ENCODE data around the gene CHAF1A. TPM values are rescaled to one million over a fixed set of nuclear protein-coding genes. Genes with fewer than 3 reads are reported as not detected.

Gene CHAF1A
- polyA plus RNA-seq, 1 donor: 33.5 TPM

DNA sequence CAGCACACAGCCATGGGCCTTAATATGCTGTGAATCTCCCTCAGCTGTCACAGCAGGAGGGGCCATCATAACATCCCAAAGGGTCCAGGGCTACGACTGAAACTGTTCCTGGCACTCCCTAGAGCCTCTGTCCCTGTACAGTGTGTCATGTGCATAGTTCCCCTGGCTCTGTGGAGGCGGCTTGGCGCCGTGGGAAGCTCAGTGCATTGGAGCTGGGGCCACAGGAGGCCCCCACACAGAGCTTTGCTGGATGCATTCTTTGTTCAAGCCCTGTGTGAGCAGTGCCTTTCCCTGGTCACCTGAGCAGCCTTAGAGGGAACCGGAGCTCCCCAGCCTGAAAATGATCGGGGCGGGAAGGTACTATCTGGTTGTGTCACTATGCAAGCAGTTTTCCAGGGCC is 33.8 kb downstream of the CHAF1A start:
- DNase-seq: no peak

DNA sequence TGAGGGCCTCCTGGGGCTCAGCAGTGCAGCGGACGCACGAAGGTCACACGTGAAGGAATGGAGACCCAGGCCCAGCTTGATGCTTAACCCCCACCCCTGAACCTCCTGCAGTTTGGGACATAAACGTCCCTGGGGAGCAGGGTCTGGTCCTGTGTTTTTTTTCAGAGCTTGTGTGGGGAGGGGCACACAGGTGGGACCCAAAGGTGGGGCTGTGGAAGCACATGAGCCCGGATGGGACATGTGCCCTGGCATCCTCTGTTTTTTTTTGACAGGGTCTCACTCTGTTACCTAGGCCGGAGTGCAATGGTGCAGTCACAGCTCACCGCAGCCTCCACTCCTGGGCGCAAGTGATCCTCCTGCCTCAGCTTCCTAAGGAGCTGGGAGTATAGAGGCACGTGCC is 34.7 kb downstream of the CHAF1A start:
- no peak for DNase-seq

DNA sequence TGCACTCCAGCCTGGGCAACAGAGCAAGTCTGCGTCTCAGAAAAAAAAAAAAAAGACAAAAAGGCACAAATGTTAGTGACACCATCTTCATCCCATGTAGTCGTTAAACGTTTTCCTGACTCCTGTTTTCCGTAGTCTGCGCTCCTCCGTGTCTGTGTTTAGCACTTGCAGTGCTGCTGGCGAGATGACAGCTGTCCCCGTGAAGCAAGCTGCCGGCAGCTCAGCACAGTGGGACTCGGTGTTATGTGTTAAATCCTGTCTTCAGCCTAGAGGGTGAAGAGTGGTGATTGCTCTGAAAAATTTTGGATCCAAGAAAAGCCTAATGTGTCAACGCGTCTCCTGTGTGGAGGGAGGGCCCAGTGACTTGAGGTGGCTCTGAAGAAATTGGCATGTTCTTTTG is 36.8 kb downstream of the CHAF1A start:
- no peak for DNase-seq

DNA sequence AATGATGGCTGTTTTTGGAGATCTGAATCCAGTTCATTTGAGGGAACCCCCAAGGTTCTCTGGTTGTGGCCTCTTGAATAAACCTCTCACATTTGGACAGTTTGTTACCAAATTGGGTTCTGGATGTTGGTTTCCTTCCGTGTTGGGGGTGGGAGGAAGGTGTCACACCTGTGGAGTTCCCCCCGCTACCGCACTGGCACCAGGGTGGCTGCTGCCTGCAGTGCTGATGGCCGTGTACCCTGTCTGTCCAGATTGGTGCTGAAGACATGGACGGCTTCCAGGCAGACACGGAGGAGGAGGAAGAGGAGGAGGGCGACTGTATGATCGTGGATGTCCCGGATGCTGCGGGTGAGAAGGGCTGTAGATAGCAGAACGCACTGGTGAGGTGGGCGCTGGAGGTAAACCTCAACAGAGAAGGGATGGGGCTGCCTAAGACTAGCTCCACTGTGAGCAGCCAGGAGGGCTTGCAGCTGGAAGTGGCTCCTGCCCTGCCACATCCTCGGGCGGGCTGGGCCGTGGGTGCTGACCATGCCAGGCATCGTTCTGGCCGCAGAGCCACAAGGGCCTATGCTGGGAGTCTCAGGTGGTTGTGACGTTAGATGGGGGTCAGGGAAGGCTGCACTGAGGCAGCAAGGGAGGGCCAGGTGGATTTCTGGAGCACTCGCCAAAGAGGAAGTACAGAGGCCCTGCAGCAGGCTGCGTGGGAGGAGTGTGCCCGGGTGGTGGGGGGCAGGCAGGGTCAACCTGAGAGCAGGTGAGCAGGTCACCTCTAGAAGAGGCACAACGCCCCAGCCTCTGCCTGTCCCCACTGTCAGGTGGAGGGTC is 39.8 kb downstream of the CHAF1A start:
- no peak for DNase-seq

DNA sequence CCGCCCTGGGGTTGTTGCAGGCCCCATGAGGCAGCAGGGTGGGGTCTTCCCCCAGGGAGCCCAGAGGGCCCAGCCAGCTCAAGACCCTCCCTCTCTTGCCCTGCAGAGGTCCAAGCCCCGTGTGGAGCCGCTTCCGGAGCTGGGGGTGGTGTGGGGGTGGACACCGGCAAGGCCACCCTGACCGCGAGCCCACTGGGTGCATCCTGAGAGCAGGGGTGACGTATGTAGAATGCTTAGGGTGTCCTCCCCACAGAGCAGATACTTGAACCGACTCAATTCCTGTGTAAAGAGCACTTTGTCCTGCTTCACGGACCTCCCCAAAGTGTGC is 40.3 kb downstream of the CHAF1A start:
- no peak for DNase-seq

DNA sequence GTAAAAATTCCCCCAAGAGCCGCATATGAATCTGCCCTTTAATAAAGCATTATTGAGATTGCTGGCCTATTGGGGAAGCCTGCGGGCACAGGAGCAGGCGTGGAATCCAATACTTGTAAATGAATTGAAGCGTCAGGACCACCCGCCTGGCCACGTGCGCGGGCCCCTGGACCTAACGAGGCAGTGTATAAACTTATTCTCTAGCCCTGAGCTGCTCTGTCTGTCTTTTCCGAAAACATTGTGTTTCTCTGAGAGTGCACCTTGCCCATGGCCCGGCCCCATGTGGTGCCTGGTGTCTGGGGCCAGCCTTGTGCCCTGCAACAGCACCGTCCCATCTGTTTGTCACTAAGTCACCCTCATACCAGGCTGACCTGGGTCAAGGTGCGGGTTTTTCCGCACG is 40.7 kb downstream of the CHAF1A start:
- no peak for DNase-seq

DNA sequence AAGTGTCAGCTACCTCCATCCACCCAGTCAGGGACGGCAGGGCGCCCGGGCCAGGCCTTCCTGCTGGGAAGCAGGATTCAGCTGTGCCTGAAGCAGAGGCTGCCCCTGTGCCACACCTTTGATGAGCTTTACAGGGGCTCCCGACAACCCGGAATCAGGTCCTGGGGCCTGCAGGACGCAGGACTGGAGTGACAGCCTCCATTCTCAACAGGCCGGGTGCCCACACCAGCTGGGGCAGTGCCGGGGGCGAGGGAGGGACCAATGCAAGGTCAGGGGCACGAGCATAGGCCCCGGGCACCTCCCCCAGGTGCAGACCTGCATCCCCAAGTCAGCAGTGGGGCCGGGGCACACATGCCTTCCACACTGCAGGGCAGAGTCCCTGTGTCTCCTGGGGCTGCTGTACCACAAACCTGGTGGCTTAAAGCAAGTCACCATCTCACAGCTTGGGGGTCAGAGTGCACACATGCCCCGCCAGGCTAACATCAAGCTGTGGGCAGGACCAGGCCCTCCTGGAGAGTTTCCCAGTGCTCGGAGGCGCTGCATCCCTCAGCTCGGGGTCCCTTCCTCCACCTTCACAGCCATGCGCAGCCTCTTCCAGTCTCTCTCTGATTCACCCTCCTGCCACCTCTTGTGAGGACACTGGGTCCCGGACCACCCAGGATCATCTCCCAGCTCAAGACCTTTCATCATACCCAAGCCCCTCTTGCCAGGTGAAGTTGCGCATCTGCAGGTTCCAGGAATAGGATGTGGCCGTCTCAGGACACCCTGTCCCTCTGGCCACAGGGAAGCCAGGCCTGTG is 41.7 kb downstream of the CHAF1A start:
- no peak for DNase-seq

DNA sequence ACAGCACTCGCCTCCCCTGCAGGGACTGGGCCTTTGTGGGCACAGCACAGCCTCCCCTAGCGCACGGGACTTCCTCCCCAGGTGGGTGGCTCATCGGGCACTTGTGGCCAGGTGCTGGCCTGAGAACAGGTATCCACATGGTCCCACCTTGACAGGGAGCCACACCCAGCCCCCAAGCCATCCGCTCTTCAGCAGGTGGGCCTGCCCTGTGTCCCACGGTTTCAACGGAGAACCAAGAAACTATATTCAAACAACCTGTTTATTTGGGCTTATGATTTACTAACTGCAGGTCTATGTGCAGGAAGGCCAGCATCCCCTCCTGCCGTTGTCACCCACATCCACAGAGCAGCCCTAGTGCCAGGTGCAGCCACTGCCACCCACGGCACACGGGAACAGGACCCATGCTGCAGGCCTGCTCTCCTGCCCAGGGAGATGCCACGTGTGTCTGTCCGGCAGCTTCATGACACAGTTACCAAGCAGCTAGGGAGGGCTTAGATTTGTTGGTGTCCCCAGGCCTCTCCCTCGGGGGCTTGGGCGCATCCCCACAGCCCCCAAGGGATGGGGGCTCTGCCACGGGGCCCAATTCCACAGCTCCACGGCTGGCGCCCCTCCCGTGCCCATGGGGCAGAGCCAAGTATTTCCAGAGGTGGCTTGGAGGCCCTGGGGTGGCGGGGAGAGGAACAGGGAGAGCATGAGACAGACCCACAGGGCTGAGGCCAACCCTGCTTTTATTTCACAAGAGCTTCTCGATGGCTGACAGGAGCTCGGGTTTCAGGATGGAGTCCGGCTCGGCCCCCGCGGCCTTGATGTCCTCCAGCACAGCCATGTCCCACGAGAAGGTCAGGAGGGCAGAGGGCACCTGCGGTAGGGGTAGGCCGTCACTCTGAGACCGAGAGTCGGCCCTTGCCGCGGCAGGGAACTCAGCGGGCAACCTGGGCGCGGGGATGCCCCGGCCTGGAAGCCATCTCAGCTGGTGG is 42.6 kb downstream of the CHAF1A start:
- no peak for DNase-seq

DNA sequence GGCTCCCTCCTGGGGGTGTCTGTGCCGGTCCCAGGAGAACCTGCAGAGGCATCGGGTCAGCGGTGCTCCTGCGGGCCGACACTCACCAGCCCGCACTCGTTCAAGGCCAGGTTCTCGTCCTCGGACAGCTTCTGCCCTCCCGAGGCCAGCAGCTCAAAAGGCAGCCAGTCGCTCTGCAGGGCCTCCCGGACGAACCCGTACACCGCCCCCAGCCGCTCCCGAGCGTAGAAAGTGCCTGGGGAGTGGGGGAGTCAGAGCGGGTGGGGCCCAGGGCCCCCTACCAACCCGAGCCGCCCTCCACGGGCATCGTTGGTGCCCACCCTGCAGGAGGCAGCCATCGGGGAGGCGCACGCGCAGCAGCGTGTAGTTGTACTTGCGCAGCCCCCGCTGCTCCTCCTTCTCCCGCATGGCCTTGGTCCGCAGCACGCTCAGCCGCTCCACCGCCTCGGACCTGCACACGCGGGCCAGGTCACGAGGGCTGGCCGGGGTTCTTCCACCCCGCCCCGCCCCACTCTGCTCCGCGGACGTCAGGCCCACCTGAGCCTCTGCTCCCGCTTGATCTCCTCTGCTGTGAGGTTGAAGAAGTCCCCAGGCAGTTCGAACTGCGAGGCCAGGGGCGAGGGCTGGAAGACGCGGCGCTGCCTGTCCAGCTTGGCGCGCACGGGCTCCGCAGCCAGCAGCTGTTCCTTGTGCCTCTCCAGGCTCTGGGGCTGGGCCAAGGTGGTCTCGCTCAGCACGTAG is 43.7 kb downstream of the CHAF1A start:
- no peak for DNase-seq

DNA sequence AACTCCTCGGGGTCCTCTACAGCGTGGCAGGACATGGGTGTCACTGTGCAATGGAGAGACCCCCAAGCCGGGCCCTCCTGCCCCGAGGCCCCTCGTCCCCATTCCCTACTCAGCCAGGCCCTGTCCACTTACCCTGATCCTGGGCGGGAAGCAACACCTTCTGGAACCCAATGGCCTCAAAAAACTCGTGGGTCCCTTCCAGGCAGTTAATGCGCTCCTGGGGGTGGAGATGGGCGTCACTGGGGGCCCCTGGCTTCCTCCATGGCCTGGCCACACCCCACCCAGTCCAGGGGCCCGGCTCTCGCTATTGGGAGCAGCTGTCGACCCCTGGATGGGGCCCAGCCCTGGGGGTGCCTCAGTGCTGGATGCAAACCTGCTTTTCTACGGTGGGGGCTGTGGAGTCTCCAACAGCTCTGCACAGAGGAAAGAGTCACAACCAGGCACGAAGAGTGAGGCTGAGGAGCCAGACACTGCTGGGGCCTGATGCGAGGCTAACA is 44.3 kb downstream of the CHAF1A start:
- no peak for DNase-seq

DNA sequence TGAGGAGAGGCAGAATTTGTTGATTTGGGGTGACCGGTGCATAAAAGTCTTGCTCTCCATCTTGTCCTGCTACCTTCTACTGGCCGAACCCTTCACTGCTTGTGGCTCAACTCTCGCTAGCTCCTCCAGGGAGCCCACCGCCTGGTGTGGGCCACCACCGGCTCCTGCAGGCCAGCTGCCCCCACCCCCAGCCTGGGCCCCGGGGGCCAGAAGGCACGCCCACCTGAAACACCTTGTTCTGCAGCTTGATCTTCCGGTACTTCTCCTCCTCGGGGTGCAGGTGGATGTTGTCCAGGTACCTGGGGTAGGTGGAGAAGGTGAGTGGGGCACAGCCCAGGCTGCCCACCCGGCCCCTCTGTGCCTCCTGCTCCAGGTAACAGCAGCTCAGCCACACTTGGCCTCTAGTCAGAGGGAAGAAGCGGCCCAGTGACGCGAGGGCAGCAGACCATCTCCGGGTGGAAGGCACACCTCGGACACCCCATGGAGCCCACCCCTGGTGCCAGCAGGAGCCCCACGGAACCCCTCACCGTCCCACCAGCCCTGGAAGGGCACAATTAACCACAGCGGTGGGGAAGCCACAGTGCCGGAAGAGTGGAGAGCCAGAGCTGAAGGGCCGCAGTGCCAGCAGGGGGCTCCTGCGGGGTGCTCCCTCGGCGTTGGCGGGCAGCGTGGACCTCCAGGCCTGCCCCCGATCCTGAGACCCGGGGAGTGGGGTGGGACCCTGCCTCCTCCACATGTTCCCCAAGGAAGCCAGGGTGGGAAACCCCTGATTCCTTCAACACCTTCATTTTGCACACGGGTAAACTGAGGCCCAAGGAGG is 45.1 kb downstream of the CHAF1A start:
- DNase-seq: no peak

DNA sequence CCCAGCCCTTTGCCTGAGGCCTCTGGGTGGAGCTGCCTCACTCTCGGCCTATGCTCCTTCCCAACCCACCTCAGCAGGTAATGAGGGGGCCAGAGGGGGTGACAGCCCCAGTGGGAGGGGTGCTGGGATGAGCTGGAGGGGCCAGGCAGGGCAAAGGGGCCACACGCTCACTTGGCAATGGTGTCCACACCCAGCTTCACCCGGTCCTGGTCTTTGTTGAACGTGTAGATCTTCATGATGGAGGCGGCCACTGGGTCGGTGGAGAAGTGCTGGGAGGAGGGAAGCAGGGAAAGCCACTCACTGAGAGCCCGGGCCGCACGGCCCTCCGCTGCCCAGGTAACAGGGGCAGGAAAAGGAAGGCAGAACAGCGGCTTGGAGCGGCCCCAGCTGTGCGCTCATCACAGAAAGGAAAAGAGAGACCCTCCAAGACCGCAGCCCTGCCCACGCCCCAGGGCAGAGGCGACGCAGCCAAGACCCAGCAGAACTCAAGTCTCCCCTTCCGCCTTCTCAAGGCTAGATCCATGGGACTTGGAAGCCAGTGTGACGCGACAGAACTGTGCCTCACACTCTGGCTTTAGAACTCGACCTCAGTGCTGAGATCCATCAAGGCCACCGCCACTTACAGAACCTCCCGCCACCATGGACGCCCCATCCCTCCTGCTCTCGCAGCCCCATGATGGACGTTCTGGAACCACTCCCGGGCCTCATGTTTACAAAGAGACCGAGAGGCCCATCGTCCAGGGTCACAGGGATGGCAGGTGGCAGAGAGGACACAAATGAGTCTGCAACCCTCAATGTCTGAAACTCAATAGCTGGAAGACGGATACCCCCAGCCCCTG is 45.9 kb downstream of the CHAF1A start:
- no peak for DNase-seq

DNA sequence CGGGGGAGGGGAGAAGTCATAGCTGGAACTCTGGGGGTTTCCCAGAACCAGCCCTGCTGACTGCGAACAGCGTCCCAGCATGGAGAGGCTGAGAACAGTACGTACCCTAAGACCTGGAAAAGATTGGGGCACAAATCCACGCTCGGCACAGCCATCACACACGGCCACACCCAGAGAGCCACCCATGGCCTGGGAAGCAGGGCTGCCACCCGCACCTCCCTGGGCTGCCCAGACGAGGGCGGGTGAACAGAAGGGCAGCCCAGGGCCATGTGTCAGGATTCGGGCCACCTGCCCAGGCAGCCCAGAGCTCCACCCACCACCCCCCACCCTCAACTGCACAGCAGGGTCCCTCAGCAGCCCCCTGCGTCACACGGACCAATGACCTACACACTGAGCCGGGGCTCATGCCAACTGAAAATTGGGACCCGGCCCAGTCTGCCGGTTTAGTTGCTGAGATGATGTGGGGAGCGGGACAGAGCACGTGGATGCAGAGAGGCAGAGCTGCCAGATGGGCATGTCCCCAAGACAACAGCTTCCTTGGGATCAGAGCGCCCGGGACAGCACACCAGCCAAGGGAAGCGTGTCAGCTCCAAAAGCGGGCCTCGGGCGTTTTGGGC is 46.7 kb downstream of the CHAF1A start:
- no peak for DNase-seq

DNA sequence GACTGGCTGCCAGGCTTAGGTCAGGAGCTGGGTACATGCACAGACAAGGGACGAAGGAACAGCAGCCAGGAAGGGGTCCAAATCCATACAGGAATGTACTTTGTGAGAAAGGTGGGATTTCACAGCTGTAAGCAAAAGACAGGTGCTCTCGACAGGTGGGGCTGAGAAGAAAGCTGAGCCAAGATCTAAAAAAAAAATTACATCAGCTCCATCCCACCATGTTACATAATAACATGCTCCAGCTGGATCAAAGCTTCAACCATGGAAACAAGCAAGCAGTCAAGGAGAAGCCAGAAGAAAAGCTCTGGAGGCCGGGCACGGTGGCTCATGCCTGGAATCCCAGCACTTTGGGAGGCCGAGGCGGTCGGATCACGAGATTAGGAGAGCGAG is 47.2 kb downstream of the CHAF1A start:
- DNase-seq: no peak

DNA sequence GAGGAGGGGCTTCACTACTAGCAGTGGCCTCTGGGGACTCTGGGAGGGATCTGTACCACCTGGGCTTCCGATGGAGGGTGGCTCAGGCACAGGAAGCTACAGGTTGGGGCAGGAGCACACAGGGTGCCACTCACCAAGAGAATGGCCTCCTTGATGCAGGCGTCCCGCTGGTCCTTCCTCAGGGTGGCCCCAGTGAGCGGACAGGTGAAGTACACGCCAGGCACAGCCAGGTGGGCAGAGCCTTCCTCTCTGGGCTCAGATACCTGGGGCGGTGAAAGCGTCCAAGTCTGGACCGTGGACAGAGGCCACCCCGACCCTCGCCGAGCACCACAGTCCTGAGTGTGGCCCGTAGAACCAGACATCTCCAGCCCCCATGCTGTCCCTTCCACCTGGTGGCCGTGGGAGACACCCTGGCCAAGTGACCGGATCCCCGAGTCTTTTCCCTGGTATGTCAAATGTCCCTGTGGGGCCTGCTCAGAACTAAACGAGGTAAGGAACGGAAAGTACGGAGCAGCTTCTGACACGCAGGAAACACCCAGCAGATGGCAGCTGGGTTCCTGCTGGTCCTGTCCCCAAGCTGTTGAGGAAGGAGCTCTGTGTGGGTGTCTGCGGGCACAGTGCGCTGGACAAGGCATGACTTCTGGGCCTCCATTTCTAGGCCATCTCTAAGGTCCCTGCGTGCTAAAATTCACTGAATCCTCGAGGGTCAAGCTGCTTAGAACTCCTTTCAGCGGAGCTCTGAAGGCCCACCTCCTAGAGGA is 50.0 kb downstream of the CHAF1A start:
- DNase-seq: no peak

DNA sequence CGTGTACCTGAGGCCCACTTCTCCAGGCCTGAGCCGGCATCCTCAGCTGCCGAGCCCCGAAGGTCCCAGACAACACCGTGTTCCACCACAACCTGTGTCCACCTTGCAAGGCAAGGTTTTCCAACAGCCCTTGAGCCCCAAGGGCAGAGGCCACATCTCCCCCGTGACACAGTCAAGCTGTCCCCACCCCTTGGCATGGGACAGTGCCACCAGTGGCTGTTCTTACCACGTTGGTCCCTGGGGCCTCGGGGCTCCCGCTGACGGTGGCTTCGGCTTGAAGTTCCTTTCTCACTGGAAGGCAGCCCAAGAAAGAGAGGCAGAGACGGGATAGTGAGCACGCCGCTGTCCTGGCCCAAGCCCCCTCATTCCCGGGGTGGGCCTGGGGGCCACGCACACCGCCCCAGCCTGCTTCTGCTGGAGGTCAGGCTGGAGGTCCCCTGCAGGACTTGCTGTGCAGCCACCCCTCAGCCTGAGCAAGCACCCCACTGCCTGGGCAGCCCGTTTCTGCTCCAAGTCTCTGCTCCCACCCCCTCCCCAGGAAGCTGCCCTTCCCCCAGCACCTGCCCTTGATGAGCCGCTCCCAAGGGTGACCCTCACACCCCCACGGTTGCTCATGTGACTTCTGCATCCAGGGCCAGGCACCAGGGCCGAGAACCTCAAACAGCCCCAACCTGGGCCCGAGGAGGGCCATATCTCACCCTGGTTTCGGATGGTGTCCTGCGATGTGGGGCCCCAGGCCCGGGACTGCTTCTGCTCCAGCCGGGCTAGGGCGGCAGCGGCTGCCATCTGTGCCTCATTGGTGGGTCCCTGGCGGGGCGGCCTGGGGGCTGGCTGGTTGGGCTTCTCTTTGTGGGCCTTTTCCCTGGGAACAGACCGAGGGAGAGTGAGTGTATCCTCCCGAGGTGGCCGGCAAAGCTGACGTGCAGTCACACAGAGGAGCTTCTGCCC is 51.1 kb downstream of the CHAF1A start:
- no peak for DNase-seq

Data from left kidney (tissue), 2 donors.